Glutamatergic neuron (in vitro differentiated cells): Measurements from ENCODE around the gene SLC27A2. TPM values are rescaled to one million over a fixed set of nuclear protein-coding genes. Genes with fewer than 3 reads are reported as not detected.

Experiments
- DNase-seq: peaks from one replicate; pipeline ENCODE4 v3.0.0; 2022
- H3K27ac Mint-ChIP-seq: one replicate; pipeline ENCODE4 v1.8.0; 2020; ENCODE audit warnings: mild to moderate bottlenecking, mixed read lengths, inconsistent platforms; ENCODE audit not compliant: unreplicated experiment
- H3K27me3 Mint-ChIP-seq: one replicate; pipeline ENCODE4 v1.8.0; 2020; ENCODE audit warnings: mild to moderate bottlenecking, moderate library complexity, mixed read lengths, inconsistent platforms; ENCODE audit not compliant: unreplicated experiment
- H3K36me3 Mint-ChIP-seq: one replicate; pipeline ENCODE4 v1.8.0; 2020; ENCODE audit warnings: mild to moderate bottlenecking, mixed read lengths, inconsistent platforms; ENCODE audit not compliant: unreplicated experiment
- H3K4me1 Mint-ChIP-seq: one replicate; pipeline ENCODE4 v1.8.0; 2020; ENCODE audit warnings: mild to moderate bottlenecking, low read depth, mixed read lengths, inconsistent platforms; ENCODE audit not compliant: unreplicated experiment
- H3K4me3 Mint-ChIP-seq: one replicate; pipeline ENCODE4 v1.8.0; 2020; ENCODE audit warnings: mild to moderate bottlenecking, mixed read lengths, inconsistent platforms; ENCODE audit not compliant: unreplicated experiment
- H3K9me3 Mint-ChIP-seq: one replicate; pipeline ENCODE4 v1.8.0; 2020; ENCODE audit warnings: mild to moderate bottlenecking, moderate library complexity, mixed read lengths, inconsistent platforms; ENCODE audit not compliant: unreplicated experiment
- total RNA-seq: library from RNA; stranded (reverse); fragmentation: NEBNext Ultra II Directional; extraction: Animal tissue kit (Norgen Biotek cat#: 25700); gene quantifications from one replicate; pipeline ENCODE4 v1.2.1, GENCODE V29; 2021; ENCODE audit not compliant: unreplicated experiment
- TF ChIP-seq, protein P1 (sequence below): fragments of 200-600 bp; sonication (generic); IDR thresholded peaks from one replicate; pipeline ENCODE4 v1.5.0; 2021; ENCODE audit not compliant: partially characterized antibody, unreplicated experiment

SLC27A2 gene
- total RNA-seq, 1 donor from 2014 or later: not detected

DNA sequence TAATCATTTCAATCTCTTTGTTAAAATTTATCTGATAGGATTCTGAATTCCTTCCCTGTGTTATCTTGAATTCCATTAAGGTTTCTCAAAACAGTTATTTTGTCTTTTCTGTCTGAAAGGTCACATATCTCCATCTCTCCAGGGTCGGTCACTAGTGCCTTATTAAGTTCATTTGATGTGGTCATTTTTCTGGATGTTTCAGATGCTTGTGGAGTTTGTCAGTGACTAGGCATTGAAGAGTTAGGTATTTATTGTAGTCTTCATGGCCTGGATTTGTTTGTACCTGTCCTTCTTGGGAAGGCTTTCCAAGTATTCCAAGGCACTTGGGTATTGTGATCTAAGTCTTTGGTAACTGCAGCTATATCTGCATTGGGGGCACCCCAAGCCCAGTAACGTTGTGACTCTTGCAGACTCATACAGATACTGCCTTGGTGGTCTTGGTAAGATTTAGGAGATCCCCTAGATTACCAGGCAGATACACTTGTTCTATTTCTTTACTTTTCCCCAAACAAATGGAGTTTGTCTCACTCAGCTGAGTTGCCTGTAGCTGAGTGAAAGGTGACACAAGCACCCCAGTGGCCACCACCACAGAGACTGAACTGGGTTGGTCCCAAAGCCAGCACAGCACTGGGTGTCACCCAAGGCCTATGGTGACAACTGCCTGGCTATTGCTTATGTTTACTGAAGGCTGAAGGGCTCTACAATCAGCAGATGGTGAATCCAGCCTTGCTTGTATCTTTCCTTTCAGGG, 18.9 kb upstream of the SLC27A2 start:
- DNase-seq: no peak
- Mint-ChIP-seq H3K27ac (no peak overlapping the region), H3K9me3 (peaks cover 3% of the 10 kb centered on the region), H3K4me1 (no peaks in the 10 kb centered on the region), H3K27me3 (peaks cover 2% of the 10 kb centered on the region), H3K4me3 (no peak overlapping the region), H3K36me3 (peaks cover 10% of the 10 kb centered on the region)
- TF ChIP-seq, protein P1, sequence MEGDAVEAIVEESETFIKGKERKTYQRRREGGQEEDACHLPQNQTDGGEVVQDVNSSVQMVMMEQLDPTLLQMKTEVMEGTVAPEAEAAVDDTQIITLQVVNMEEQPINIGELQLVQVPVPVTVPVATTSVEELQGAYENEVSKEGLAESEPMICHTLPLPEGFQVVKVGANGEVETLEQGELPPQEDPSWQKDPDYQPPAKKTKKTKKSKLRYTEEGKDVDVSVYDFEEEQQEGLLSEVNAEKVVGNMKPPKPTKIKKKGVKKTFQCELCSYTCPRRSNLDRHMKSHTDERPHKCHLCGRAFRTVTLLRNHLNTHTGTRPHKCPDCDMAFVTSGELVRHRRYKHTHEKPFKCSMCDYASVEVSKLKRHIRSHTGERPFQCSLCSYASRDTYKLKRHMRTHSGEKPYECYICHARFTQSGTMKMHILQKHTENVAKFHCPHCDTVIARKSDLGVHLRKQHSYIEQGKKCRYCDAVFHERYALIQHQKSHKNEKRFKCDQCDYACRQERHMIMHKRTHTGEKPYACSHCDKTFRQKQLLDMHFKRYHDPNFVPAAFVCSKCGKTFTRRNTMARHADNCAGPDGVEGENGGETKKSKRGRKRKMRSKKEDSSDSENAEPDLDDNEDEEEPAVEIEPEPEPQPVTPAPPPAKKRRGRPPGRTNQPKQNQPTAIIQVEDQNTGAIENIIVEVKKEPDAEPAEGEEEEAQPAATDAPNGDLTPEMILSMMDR: no peak

DNA sequence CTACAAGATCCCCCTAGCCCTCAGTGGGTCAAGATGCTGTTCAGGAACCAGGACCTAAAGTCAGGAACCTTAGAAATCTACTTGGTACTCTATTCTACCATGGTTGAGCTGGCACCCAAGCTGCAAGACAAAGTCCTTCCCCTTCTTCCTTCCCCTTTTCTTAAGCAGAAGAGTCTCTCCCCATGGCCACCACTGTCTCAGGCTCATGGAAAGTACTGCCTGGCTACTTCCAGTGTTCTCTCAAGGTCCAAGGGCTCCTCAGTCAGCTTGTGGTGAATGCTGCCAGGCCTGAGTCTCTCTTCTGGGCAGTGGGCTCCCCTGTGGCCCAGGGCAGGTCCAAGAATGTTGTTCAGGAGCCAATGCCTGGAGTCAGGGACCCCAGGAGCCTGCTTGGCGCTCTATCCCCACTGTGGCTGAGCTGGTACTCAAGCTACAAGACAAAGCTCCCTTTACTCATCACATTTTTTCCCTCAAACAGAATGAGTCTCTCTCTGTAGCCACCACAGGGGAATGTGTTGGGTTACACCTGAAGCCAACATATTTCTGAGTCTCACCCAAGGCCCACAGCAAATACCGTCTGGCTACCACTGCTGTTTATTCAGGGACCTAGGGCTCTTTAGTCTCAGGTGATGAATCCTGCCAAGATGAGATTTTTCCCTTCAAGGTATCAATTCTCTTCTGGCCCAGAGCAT, 18.1 kb upstream of the SLC27A2 start:
- Mint-ChIP-seq H3K9me3 (peaks cover 3% of the 10 kb centered on the region), H3K27ac (no peak overlapping the region), H3K36me3 (peaks cover 8% of the 10 kb centered on the region), H3K4me3 (no peak overlapping the region), H3K4me1 (no peaks in the 10 kb centered on the region), H3K27me3 (peaks cover 2% of the 10 kb centered on the region)
- no peak for DNase-seq
- TF ChIP-seq, protein P1: no peak

DNA sequence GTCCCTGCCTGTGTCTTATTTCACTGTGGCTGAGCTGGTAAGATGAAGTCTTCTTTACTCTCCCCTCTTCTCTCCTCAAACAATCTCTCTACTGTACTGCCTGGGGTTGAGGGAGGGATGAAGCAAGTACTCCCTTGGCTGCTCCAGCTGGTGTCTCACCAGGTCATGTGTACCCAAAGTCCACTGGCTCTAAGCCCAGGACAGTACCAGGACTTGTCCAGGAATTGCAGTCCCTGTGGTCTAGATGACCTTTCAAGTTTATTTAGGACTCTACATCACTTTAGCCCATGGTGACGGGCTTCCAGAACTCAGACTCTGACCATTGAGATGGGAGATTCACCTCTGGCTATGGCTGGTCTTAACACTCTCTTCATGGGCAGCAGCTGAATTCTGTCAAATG, 17.5 kb upstream of the SLC27A2 start:
- Mint-ChIP-seq H3K27ac (no peak overlapping the region), H3K4me3 (no peak overlapping the region), H3K4me1 (no peaks in the 10 kb centered on the region), H3K9me3 (peaks cover 2% of the 10 kb centered on the region), H3K27me3 (no peaks in the 10 kb centered on the region), H3K36me3 (peaks cover 5% of the 10 kb centered on the region)
- DNase-seq: no peak
- TF ChIP-seq, protein P1: no peak

DNA sequence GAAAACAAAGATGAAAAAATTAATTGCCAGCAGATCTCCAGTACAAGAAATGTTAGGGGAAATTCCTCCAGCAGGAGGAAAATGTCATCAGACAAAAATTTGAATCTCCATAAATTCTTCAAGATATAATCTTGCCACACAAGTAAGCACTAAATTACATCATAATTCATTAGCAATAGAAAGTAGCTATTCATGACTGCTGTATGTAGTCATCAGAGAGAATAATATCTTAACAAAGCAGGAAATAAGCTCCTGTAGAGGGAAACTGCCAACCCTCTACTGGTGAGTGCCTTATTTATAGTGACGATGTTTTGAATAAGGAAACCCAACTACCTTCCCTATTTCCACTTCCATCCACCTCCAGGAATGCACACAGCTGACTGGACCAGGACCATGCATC, 15.8 kb upstream of the SLC27A2 start:
- TF ChIP-seq, protein P1: no peak
- Mint-ChIP-seq H3K4me1 (no peaks in the 10 kb centered on the region), H3K27me3 (no peaks in the 10 kb centered on the region), H3K36me3 (peaks cover 5% of the 10 kb centered on the region), H3K27ac (no peak overlapping the region), H3K4me3 (no peak overlapping the region), H3K9me3 (peaks cover 2% of the 10 kb centered on the region)
- no peak for DNase-seq

DNA sequence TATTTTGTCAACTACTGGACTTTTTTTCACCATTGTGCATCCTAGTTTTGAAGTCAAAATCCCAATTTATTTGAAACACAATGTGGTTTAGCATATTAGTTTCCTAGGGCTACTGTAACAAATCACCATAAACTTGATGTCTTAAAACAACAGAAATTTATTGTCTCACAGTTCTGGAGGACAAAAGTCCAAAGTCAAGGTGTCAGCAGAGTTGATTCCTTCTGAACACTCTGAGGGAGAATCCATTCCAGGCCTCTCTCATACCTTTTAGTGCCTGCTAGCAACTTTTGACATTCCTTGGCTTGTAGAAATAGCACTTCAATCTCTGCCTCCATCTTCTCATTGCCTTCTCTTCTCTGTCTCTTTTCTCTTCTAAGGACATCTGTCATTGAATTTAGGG, 14.9 kb upstream of the SLC27A2 start:
- TF ChIP-seq, protein P1: no peak
- Mint-ChIP-seq H3K4me3 (no peak overlapping the region), H3K4me1 (no peaks in the 10 kb centered on the region), H3K27ac (no peak overlapping the region), H3K9me3 (peaks cover 8% of the 10 kb centered on the region), H3K27me3 (no peaks in the 10 kb centered on the region), H3K36me3 (peaks cover 10% of the 10 kb centered on the region)
- DNase-seq: no peak
